HFFc6 (cell line): ENCODE measurements around the gene ITSN1. TPM values are rescaled to one million over a fixed set of nuclear protein-coding genes. Genes with fewer than 3 reads are reported as not detected.
A peak's percentile ranks its signal among the peaks of the same experiment; 100 is the strongest.
"Not testable (repeated sequence)": the region's sequence is repeated elsewhere in the genome, so short reads cannot be mapped to it uniquely, and the experiment has no call there.

Experiments
- DNase-seq: peaks from one replicate; pipeline ENCODE4 v3.0.0-alpha.2; 2018
- H3K27ac Mint-ChIP-seq: 2 replicates; pipeline ENCODE4 v1.8.0; 2020; ENCODE audit warnings: mild to moderate bottlenecking, mixed read lengths
- H3K27me3 Mint-ChIP-seq: 2 replicates; pipeline ENCODE4 v1.8.0; 2021; ENCODE audit warnings: mild to moderate bottlenecking, moderate library complexity, mixed read lengths; ENCODE audit not compliant: insufficient read depth
- H3K36me3 Mint-ChIP-seq: 2 replicates; pipeline ENCODE4 v1.8.0; 2021; ENCODE audit warnings: low read depth, mixed read lengths
- H3K4me1 Mint-ChIP-seq: 2 replicates; pipeline ENCODE4 v1.8.0; 2020; ENCODE audit warnings: low read depth, mixed read lengths
- H3K4me3 Mint-ChIP-seq: 2 replicates; pipeline ENCODE4 v1.8.0; 2020; ENCODE audit warnings: mild to moderate bottlenecking, moderate library complexity, mixed read lengths
- H3K9me3 Mint-ChIP-seq: 2 replicates; pipeline ENCODE4 v1.8.0; 2020; ENCODE audit warnings: mild to moderate bottlenecking, mixed read lengths
- CTCF ChIP-seq: fragments of 200-600 bp; sonication (generic); IDR thresholded peaks from 2 replicates; pipeline ENCODE4 v1.5.0; 2021; ENCODE audit warnings: antibody characterized with exemption, mild to moderate bottlenecking
- total RNA-seq, 6 experiments: library from RNA; stranded (reverse); fragmentation: NEBNext Ultra II Directional; extraction: Animal tissue kit (Norgen Biotek cat#: 25700); gene quantifications; 2 replicates in 1 of 6; 3 replicates in 5 of 6; pipeline ENCODE4 v1.2.3, GENCODE V29; 2021

The ITSN1 gene
- total RNA-seq, 6 experiments from 2014 or later: 47.7 to 54.8 (median 54.0) TPM

- Mint-ChIP-seq H3K4me3 (peak overlapping the region; percentile 99), H3K9me3 (no peaks in the 10 kb centered on the region), H3K36me3 (peaks cover 19% of the 10 kb centered on the region), H3K27ac (peak overlapping the region; percentile 77), H3K27me3 (no peaks in the 10 kb centered on the region), H3K4me1 (peaks cover 21% of the 10 kb centered on the region)
- no peak for TF ChIP-seq CTCF
- DNase-seq: no peak
Measured at GRCh38 chr21:33916200-33916567, 273.9 kb downstream of the ITSN1 start.

DNA sequence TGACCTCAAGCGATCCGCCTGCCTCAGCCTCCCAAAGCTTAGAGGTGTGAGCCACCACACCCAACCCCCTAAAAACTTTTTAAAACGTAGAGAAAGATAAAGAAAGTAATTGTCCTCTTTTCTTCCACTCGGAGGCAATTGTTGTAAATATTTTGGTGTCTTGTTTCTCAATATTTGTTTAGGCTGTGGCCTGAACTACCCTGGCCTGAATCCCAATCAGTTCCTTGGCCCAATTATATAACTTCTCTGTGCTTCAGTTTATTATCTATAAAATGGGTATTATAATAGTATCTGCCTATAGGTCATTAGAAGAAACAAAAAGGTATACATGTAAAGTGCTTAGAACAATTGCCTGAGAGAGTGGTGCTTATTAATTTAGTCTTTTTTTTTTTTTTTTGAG, 275.1 kb downstream of the ITSN1 start:
- Mint-ChIP-seq H3K4me3 (no peak overlapping the region), H3K27me3 (peaks cover 3% of the 10 kb centered on the region; the same call in 1 of the 2 replicates), H3K9me3 (no peaks in the 10 kb centered on the region), H3K36me3 (peaks cover 19% of the 10 kb centered on the region), H3K4me1 (peaks cover 21% of the 10 kb centered on the region), H3K27ac (no peak overlapping the region)
- DNase-seq: no peak
- no peak for TF ChIP-seq CTCF

DNA sequence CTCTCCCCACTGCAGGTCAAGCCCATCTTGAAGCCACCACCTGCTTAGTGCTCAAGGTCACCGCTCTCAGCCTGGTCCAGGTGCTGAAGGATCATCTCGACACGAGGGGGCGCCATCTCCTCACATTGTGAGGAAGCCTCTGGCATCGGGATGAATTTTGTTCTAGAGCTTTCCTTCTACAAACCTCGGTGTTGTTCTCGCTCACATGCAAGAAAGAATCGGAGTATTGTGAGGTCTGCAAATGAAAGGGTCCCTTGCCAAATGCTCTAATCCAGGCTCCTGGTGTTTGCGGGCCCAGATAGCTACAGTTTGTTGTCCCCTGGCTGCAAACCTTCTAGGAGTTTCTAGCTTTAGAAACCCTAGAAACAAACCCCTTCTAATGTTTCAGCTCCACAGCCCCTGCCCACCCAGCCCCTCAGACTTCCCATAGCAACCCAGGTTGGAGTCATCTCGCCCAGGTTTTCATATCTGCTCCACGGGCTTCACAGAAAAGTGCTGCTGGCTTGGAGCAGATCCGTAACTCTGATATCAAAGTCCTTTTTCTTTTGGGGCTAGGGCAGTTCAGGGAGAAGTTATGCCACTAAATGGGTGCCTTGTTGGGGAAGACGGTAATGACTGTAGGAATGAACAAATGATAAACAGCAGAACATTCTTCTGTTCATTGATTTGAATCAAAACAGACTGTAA, 281.9 kb downstream of the ITSN1 start:
- Mint-ChIP-seq H3K27ac (no peak overlapping the region), H3K9me3 (no peaks in the 10 kb centered on the region), H3K36me3 (no peaks in the 10 kb centered on the region), H3K27me3 (peaks cover 3% of the 10 kb centered on the region; the same call in 1 of the 2 replicates), H3K4me1 (peaks cover 11% of the 10 kb centered on the region), H3K4me3 (peak overlapping the region; percentile 30; the same call in 1 of the 2 replicates)
- peak; percentile 52 for DNase-seq
- peak; percentile 98 for TF ChIP-seq CTCF

DNA sequence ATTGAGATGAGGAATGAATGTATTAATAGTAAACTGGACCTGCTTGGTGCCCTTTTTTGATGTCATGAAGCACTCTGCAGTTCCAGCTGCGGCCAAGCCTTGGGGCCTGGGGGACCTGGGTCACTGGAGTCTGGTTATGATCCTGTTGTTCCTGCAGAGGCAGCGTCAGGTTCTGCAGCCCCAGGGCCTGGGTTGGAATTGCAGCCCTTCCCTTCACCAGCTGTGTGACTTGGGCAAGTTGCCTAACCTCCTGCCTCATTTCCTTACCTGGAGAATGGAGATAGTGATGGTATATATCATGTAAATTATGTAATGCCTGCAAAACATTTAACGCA, 282.4 kb downstream of the ITSN1 start:
- Mint-ChIP-seq H3K27me3 (peaks cover 3% of the 10 kb centered on the region; the same call in 1 of the 2 replicates), H3K4me1 (peaks cover 11% of the 10 kb centered on the region), H3K4me3 (no peak overlapping the region), H3K27ac (no peak overlapping the region), H3K9me3 (no peaks in the 10 kb centered on the region), H3K36me3 (no peaks in the 10 kb centered on the region)
- TF ChIP-seq CTCF: no peak
- DNase-seq: no peak

GRCh38 chr21:33926248-33926647, 283.9 kb downstream of the ITSN1 start:
- H3K27me3 Mint-ChIP-seq, H3K9me3 Mint-ChIP-seq, H3K4me3 Mint-ChIP-seq, DNase-seq, H3K27ac Mint-ChIP-seq, H3K36me3 Mint-ChIP-seq: not testable (repeated sequence)
- H3K4me1 Mint-ChIP-seq: peaks cover 11% of the 10 kb centered on the region

GRCh38 chr21:33931052-33931798, 288.9 kb downstream of the ITSN1 start:
- H3K27ac Mint-ChIP-seq: peak overlapping the region; percentile 95
- DNase-seq, H3K9me3 Mint-ChIP-seq: not testable (repeated sequence)

More at GRCh38 chr21:33931052-33931798, 288.9 kb downstream of the ITSN1 start:
- H3K4me1 Mint-ChIP-seq: peaks cover 15% of the 10 kb centered on the region
- H3K36me3 Mint-ChIP-seq, H3K27me3 Mint-ChIP-seq: not testable (repeated sequence)
- H3K4me3 Mint-ChIP-seq: peak overlapping the region; percentile 96
